Fibroblast of lung (primary cell): ENCODE data around the gene LOXHD1.

ENCODE experiments used
- CTCF ChIP-seq, 2 donors: IDR thresholded peaks in 1 of 2; conservative IDR thresholded peaks in 1 of 2; 1 replicate in 1 of 2; 2 replicates in 1 of 2; pipeline ENCODE4 v1.5.1; 2011 to 2012; ENCODE audit warnings: low read length in 2 of 2, control low read depth in 1 of 2, inconsistent platforms in 1 of 2, low read depth in 1 of 2, mild to moderate bottlenecking in 1 of 2
- EZH2 ChIP-seq: IDR thresholded peaks from 2 replicates; pipeline ENCODE4 v1.5.1; 2012; ENCODE audit warnings: low read length, control low read depth, mild to moderate bottlenecking; ENCODE audit errors: missing control alignments

GRCh38 chr18:46622451-46622850, 34.6 kb downstream of the LOXHD1 start:
- TF ChIP-seq CTCF (conservative IDR thresholded peaks at IDR 0.05 in 1 of 2, IDR thresholded peaks at IDR 0.05 in 1 of 2; ENCODE audit: low read depth in 1 of 2, low read length in 2 of 2) (no peak), EZH2 (no peak)
